D341Med (cell line): ENCODE results near the gene ICE2.
A peak's percentile ranks its signal among the peaks of the same experiment; 100 is the strongest.
"Not testable (repeated sequence)": the region's sequence is repeated elsewhere in the genome, so short reads cannot be mapped to it uniquely, and the experiment has no call there.

ENCODE experiments used
- DNase-seq: peaks from one replicate; pipeline ENCODE4 v3.0.0; 2012; ENCODE audit warnings: low spot score

The ICE2 gene

DNA sequence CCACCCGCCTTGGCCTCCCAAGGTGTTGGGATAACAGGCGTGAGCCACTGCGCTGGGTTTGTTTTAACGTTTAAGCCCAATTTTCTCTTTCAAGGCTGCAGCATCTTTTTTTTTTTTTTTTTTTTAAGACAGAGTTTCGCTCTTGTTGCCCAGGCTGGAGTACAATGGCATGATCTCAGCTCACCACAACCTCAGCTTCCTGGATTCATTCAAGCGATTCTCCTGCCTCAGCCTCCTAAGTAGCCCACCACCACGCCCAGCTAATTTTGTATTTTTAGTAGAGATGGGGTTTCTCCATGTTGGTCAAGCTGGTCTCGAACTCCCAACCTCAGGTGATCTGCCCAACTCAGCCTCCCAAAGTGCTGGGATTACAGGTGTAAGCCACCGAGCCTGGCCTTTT, 68.6 kb downstream of the ICE2 start:
- DNase-seq, result not testable (repeated sequence)

GRCh38 chr15:60408463-60408981, 70.4 kb downstream of the ICE2 start:
- no peak for DNase-seq

- no peak for DNase-seq
Measured at GRCh38 chr15:60407415-60407805, 71.5 kb downstream of the ICE2 start.

- DNase-seq, result no peak
Measured at GRCh38 chr15:60406513-60407414, 72.2 kb downstream of the ICE2 start.

DNA sequence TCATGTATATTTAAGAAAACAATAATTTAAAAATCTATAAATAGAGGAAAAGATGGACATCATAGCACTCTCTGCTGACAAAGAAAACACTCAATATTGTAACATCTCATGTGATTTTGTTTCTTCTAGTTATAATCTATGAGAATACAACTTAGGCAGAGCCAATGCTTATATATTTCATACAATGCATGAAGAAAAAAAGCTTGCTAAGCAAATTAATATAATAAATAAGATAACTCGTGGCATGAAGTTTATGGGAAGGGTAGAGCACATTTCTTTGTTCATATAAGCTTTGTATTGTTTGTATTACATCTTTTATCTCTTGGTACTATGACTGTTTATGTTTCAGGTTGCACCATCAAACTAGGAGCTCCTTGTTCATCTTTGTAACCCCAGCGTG, 73.5 kb downstream of the ICE2 start:
- no peak for DNase-seq

- DNase-seq, result not testable (repeated sequence)
Measured at GRCh38 chr15:60404351-60404750, 74.6 kb downstream of the ICE2 start.

DNA sequence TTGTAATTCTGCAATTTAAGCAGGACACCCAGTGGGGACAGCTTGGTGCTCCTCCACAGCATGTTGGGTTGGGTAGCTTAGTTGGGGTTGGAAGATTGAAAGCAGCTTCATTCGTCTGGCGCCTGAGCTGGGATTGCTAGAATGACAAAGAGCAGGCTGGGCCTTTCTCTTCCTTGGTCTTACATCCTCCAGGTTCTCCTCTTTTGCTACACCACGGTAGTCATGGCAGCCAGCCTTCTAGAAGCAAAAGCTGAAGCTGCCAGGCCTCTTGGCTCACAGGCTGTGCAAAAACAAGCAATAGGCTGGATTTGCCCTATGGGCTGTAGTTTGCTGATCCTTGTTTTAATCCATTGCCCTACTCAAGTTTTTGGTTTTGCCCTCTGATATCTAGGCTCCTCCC, 78.0 kb downstream of the ICE2 start:
- no peak for DNase-seq

- DNase-seq, result no peak
Measured at GRCh38 chr15:60399931-60400330, 79.0 kb downstream of the ICE2 start.

DNA sequence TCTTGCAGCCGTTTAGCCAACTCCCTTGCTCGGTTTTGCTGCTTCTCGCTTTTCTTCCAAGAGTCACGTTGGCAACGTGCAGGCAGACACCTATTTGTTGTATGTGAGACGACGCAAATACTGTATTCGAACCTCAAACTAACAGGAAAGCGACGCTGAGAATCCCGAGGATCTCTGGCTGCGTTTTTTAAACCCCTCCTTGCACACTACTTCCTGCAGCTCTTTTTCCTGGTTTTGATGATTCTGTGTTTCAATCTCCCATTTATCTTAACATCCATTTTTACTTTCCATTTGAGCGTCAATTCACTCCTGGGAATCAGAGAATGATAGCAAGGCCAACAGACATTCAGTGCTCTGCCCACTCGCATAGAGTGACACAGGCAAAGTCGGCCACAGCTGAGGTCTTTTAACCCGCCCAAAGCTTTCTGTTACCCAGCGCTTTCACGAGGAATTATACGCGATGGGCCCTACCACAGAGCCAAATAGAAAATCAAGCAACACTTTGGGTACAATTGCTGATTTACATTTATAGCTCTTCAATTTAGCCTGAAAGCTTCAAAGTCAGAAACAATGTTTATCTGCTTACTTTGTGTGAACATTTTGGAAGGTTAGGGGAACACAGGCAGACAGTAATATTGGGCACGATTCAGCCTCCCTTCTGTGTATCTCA, 79.6 kb downstream of the ICE2 start:
- no peak for DNase-seq

GRCh38 chr15:60397772-60398445, 81.0 kb downstream of the ICE2 start, which contains the start of gene ANXA2:
Gene ANXA2 (minus strand): TSS chr15:60397986. CDS start chr15:60386075, 11,911 bp downstream.
- DNase-seq, result peak; percentile 93

DNA sequence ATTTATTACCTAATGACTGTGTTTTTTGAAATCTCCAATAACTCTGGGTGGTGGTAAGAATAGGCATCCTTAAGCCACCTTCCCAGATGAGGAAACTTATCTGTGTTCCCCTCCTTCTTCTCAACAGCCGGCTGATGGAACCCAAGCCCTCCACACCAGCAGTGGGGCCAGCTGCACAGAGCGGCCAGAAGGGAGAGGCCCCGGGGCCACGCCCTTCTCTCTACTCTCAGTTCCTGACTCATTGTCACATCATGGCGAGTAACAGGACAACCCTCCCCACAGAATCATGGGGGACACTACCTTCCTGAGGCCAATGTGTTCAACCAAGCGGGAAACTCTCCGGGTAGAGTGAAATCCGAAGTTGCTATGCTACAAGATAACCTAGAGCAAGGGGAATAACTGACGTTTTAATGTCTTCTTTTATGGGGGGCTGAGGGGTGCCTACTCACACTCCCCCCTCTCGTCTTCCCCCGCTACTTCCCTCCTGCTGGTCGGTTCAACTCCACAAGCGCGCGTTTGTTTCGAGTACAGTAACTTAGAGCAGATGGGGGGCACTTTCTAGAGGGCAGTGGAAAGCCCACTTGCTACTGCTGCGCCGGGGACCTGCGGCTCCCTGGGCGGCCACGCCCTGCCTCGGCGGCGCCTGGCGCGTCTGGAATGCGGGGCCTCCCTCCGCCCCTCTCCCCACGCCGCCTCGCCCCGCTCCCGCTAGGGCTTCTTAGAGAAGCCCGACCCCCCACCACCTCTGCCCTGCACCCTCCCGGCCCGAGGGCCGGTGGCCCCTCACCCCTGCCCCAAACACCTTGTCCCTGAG, 81.8 kb downstream of the ICE2 start:
- peak; percentile 86 for DNase-seq

- no peak for DNase-seq
Measured at GRCh38 chr15:60396560-60396957, 82.4 kb downstream of the ICE2 start.

- DNase-seq, result no peak
Measured at GRCh38 chr15:60396100-60396499, 82.8 kb downstream of the ICE2 start.

- DNase-seq, result no peak
Measured at GRCh38 chr15:60395276-60396011, 83.5 kb downstream of the ICE2 start.

DNA sequence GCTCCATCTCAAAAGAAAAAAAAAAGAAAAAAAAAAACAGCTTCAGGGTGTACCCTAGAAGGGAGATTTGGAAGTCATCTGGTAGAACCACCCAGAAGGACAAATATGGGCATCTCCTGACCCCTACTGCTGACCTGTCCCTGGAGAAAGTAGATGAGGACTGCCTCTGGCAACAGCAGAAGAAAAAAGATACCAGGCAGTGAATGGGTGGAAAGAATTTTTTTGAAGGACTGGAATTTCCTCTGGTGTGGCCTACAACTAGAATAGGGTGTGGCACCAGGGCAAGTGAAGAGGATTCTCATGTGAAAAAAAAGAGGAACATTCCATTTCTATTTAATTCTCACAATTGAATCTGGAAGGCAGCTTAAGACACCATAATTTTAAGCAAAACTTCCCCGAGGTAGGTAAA, 84.2 kb downstream of the ICE2 start:
- DNase-seq, result no peak

DNA sequence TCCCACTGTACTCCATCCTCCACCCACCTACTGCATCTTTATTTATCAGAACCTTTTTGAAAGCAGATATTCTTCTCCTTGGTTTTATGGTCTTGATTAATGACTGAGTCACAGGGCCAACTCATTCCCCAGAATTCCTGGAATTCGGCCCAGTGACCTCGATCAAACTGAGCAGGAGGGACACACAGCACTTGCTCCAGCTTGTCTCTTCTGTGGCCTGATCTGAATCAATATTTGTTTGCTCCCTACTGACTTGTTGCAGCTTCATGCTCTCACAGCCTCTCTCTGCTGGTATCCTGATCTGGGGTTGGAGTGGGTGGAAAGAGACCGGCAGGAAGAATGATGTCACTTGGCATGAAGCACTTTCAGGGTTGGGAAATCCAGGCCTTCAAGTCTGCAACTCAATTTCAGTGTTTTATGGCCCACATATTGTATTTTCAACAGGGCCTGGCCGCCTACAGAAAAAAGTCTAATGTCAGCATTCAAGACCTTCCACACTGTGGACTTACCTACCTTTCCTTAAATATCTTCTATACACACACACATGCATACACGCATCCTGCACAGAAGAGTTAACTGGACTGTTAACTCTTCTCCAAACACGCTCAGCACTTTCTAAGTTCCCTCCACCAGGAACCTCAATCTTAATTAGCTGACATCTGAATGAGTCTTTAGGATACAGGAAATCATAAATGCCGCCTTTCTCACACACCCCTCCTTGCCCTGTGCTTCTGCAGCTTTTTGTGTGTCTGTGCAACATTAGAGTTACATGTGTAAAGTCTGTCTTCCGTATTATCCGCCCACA, 85.8 kb downstream of the ICE2 start:
- DNase-seq, result no peak

DNA sequence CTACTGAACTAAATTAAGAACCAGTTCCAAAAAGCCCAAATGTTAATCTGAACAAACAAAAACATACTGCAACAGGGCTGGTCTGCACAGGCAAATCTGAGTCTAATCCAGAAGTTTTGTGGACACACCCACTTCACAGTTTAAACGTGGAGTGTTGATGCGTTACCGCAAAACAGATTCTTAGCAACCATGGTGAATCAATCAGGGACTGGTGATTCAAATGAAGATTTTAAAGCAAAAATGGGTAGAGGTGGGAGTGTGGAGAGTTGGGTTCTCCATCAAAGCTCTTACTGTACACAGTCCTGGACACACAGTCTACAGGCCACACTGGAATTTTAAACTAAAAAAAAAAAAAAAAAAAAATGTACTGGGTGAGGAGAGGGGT, 86.3 kb downstream of the ICE2 start:
- no peak for DNase-seq

- no peak for DNase-seq
Measured at GRCh38 chr15:60391722-60392315, 87.1 kb downstream of the ICE2 start.

GRCh38 chr15:60390871-60391501, 88.0 kb downstream of the ICE2 start:
- peak; percentile 80 for DNase-seq
